DMS114 treated with DMSO at 0.1 percent for 48 hours (cell line): ENCODE measurements around the gene ERRFI1.
"Not testable (repeated sequence)": the region's sequence is repeated elsewhere in the genome, so short reads cannot be mapped to it uniquely, and the experiment has no call there.

Experiments
- DNase-seq: peaks from one replicate; lab custom pipeline; 2025; ENCODE audit not compliant: unreplicated experiment; lab: John Stamatoyannopoulos, UW

ERRFI1 gene

GRCh38 chr1:7975212-7975865 lies 50.8 kb downstream of the ERRFI1 start:
- DNase-seq, result peak; percentile 73

GRCh38 chr1:7973086-7973485 lies 53.0 kb downstream of the ERRFI1 start:
- no peak for DNase-seq

GRCh38 chr1:7972285-7972684 lies 53.8 kb downstream of the ERRFI1 start:
- DNase-seq, result no peak

- DNase-seq, result no peak
These were observed 55.1 kb downstream of the ERRFI1 start for GRCh38 chr1:7971024-7971423.

GRCh38 chr1:7970246-7970645 lies 55.9 kb downstream of the ERRFI1 start:
- no peak for DNase-seq

- DNase-seq, result no peak
These were observed 58.5 kb downstream of the ERRFI1 start for GRCh38 chr1:7967651-7968050.

GRCh38 chr1:7967196-7967595 lies 58.9 kb downstream of the ERRFI1 start:
- DNase-seq, result no peak

- DNase-seq, result no peak
These were observed 61.6 kb downstream of the ERRFI1 start for GRCh38 chr1:7964476-7964875.

GRCh38 chr1:7963841-7964240 lies 62.3 kb downstream of the ERRFI1 start:
- DNase-seq, result not testable (repeated sequence)

GRCh38 chr1:7963378-7963730 lies 62.8 kb downstream of the ERRFI1 start:
- not testable (repeated sequence) for DNase-seq

- DNase-seq, result no peak
These were observed 63.3 kb downstream of the ERRFI1 start for GRCh38 chr1:7962636-7963377.

GRCh38 chr1:7962014-7962335 lies 64.1 kb downstream of the ERRFI1 start:
- DNase-seq, result no peak
